ENCODE results near the gene TMEM184B.
A peak's percentile ranks its signal among the peaks of the same experiment; 100 is the strongest.

TMEM184B gene

GRCh38 chr22:38276166-38276565 is 3.4 kb upstream of the TMEM184B start:
- peak; percentile 30 for DNase-seq (ENCODE audit: low spot score)

- DNase-seq (ENCODE audit: low spot score): no peak
Observed at GRCh38 chr22:38273135-38273826, 471 bp upstream of the TMEM184B start.

- no peak for DNase-seq (ENCODE audit: low spot score)
Observed at GRCh38 chr22:38271927-38272372, 860 bp downstream of the TMEM184B start.

- no peak for DNase-seq (ENCODE audit: low spot score)
Observed at GRCh38 chr22:38271101-38271500, 1.7 kb downstream of the TMEM184B start.

GRCh38 chr22:38270091-38270992 is 2.5 kb downstream of the TMEM184B start:
- no peak for DNase-seq (ENCODE audit: low spot score)

GRCh38 chr22:38269466-38269865 is 3.3 kb downstream of the TMEM184B start:
- DNase-seq (ENCODE audit: low spot score): no peak

GRCh38 chr22:38267086-38267485 is 5.7 kb downstream of the TMEM184B start:
- DNase-seq (ENCODE audit: low spot score): no peak

GRCh38 chr22:38266120-38266519 is 6.7 kb downstream of the TMEM184B start:
- DNase-seq (ENCODE audit: low spot score): no peak

- no peak for DNase-seq (ENCODE audit: low spot score)
Observed at GRCh38 chr22:38264322-38264843, 8.4 kb downstream of the TMEM184B start.

GRCh38 chr22:38262051-38262795 is 10.6 kb downstream of the TMEM184B start:
- DNase-seq (ENCODE audit: low spot score): peak; percentile 44

GRCh38 chr22:38260761-38261681 is 11.8 kb downstream of the TMEM184B start:
- no peak for DNase-seq (ENCODE audit: low spot score)

- no peak for DNase-seq (ENCODE audit: low spot score)
Observed at GRCh38 chr22:38259370-38259769, 13.4 kb downstream of the TMEM184B start.

GRCh38 chr22:38258895-38259294 is 13.9 kb downstream of the TMEM184B start:
- no peak for DNase-seq (ENCODE audit: low spot score)

- no peak for DNase-seq (ENCODE audit: low spot score)
Observed at GRCh38 chr22:38257650-38258250, 15.1 kb downstream of the TMEM184B start.

- DNase-seq (ENCODE audit: low spot score): no peak
Observed at GRCh38 chr22:38257181-38257580, 15.6 kb downstream of the TMEM184B start.

- DNase-seq (ENCODE audit: low spot score): no peak
Observed at GRCh38 chr22:38255697-38256096, 17.1 kb downstream of the TMEM184B start.

GRCh38 chr22:38251341-38251692 is 21.5 kb downstream of the TMEM184B start:
- no peak for DNase-seq (ENCODE audit: low spot score)

- DNase-seq (ENCODE audit: low spot score): no peak
Observed at GRCh38 chr22:38250643-38251340, 22.0 kb downstream of the TMEM184B start.

GRCh38 chr22:38249803-38250642 is 22.8 kb downstream of the TMEM184B start:
- no peak for DNase-seq (ENCODE audit: low spot score)

Measured in NAMALWA (cell line).